ENCODE data around the gene PRKAR1B.

PRKAR1B gene

DNA sequence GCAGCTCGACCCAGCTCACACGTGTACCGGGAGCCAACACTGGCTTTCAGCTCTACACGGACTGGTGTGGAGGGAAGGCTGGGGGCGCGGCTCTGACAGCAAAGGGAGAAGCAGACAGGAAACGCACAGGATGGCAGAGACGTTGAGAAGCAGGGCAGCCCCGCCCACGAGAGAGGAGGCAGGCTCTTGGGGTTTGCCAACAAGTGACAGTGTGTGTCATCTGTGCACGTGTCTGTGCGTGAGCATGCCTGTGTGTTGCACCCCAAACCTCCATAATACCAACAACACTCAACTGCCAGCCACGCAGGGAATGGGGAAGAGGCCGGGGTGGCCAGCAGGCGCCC, 143.0 kb downstream of the PRKAR1B start:
- no peak for DNase-seq

DNA sequence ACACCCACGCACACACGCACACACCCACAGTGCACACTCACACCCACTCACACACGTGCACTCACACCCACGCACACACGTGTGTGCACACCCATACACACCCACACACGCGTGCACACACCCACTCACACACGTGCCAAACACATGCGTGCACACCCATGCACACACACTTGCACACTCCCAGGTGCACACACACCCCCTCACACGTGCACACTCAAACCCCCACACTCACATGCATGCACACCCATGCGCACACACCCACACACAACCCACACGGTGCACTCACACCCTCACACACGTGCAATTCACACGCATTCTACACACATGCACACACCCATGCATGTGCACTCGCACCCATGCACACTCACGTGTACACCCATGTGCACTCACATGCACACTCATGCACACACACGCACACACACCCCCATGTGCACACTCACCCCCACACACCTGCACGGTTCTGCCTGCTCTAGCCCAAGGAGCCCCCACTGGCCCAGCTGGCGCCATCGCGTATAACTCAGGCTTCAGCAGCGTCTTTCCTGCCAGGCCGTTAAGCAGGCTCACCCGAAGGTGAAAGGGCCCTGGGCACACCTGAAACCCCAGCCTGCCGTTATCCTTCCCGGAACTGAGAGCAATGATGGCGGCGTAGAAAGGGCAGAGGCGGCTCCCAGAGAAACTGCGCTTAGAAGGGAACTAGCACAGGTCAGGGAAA, 143.5 kb downstream of the PRKAR1B start:
- DNase-seq = no peak

DNA sequence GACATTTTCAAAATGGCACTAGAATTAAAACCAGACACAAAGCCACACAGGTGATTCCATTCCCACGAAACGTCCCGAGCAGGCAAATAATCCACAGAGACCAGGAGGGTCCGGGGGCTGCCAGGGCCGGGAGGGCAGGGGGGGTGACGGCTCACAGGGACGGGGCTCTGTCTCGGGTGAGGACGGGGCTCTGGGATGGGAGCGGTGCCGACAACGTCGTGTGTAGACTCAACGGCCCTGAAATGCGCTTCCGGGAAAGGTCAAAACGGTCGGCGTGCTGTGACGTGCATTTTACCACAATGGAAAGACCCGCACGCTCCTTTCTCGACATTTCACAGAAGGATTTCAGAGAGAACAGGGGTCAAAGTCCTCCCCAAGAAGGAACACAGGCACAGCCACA, 144.2 kb downstream of the PRKAR1B start:
- no peak for DNase-seq

DNA sequence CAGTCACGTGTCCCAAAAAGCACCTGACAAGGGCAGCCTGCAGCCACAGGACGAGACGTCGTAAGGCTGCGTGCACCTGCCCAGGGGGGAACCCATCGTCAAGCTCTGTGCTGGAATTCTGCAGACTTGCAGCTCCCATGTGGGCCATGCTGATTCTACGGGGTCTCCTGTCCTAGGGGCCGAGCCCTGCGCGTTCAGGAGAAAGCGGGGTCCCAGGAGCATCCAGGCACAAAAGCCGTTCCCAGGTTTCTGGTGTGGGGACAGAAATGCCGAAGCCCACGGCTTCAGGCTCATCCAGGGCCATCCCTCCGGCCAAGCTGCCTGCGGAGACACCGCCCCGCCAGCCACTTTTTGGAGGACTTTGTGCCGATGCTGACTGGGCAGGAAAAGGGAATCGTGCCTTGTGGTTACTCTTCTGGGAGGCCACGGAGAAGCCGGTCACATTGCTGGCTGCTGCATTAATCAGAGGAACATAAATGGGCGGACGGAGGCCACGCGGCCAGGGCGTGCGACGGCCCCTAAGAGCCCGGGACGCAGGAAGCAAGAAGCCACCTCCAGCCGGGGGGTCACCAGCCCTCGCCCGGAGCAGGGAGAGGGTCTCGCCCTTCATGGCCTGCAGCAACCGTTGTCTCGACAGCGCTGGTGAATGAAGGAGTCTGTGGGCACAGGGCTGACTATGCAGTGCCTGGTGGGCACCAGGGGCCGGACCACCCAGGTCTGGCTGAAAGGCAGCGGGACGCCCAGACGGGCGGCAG, 144.8 kb downstream of the PRKAR1B start:
- no peak for DNase-seq

DNA sequence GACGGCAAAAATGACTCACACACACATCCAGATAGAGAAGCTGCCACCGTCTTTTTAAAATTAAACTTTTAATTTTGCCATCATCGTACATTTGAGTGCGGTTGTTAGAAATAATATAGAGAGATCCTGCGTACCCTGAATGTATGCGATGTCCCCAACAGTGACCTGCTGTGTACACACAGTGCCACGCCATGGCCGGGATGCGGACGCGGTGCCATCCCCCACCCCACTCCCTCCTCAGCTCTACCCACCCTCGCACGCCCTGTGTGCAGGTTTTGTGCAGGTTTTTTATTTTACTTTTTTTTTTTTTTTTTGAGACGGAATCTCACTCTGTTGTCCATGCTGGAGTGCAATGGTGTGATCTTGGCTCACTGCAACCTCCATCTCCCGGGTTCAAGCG, 148.7 kb downstream of the PRKAR1B start:
- no peak for DNase-seq

DNA sequence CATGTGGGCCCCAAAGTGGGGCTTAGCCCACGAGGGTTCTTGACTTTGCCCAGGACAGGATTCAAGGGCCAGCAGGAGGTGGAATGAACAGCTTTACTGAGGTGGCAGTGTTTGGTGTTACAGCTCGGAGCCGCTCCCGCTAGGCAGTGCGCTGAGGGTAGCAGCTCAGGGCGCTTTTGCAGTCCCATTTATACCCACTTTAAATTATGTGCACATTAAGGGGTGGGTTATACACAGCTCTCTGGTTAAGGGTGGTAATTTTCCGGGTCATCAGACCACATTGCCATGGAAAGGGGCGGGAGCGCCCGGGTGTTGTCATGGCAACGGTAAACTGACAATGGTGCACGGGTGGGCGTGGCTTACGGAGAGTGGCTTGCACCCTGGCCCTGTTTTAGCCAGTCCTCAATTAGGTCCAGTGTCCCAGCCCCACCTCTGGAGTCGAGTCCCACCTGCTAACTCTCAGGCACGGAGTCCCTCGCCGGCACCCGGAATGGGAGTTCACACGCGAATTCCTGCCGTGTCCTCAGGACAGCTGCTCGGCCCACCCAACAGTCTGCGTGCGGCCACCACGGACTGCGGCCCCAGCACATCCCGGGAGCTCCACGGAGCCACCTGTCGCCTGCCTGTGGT, 149.2 kb downstream of the PRKAR1B start:
- DNase-seq = no peak

DNA sequence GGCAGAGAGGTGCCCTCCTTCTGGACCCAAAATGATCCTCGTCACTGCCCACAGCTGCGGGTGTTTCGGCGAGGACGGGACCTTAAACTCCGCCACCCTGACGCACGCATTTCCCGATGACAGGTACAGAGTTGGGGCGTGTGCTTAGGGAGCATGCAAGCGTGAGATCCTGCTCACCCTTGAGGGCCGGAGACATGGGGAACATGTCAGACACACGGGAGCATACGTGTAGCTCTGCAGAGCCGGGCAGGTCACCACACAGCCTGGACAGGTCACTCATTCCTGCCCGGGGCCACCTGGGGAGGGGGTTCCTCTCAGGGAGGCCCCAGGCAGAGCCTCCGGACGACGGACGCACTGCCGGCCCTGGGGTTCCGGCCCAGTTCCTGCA, 149.8 kb downstream of the PRKAR1B start:
- DNase-seq = no peak

DNA sequence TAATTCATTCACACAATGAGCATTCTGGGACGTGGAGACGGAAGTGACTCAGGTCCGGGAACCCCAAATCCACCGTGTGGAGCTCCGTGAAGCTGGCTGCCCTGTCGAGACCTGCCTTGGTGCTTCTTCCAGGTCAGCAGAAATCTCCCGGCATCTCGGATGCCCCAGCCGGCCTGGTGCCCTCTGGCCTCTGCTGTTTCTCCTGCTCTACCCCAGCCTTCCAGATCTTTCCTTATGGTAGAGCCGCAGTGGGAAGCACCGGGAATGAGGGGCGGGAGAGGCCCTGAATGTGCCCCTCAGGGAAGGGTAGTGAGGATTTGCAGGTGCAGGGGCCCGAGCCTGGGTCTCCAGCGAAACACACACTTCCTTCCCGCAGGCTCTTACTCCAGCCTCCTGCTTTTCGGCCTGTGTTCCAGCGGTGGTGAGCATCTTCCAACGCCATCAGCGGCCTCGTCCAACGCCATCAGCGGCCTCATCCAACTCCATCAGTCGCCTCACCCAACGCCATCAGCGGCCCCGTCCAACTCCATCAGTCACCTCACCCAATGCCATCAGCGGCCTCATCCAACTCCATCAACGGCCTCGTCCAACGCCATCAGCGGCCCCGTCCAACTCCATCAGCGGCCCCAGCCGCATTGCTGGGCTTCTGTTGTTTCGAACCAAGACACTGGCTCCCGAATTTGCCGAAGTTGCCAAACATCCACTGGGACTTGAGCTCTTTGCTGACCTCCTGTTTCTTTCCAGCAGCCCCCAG, 150.4 kb downstream of the PRKAR1B start:
- no peak for DNase-seq

DNA sequence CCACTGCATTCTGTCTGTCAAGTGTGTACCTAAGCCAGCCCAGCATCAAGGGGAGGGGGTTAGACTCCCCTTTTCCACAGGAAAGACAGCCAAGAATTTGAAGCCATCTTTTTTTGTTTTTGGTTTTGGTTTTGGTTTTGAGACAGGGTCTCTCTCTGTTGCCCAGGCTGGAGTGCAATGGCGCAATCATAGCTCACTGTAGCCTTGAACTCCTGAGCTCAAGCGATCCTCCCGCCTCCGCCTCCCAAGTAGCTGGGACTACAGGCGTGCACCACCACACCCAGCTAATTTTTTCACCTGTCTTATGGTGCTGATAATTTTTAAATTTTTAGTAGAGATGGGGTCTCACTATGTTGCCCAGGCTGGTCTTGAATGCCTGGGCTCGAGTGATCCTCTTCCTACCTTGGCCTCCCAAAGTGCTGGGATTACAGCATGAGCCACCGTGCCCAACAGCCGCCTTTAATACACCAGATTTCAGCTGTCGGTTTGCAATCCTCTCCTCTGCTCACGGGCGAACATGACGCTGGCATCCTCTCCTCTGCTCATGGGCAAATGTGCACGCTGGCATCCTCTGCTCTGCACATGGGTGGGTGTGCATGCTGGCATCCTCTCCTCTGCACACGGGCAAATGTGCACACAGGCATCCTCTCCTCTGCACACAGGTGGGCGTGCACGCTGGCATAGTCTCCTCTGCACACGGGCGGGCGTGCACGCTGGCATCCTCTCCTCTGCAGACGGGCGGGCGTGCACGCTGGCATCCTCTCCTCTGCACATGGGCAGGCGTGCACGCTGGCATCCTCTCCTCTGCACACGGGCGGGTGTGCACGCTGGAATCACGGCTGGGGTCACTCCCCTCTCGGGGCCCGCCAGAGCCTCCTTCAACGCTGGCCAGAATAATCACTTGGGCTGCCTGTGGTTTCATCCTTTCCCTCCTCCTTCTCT, 151.4 kb downstream of the PRKAR1B start:
- DNase-seq = no peak

DNA sequence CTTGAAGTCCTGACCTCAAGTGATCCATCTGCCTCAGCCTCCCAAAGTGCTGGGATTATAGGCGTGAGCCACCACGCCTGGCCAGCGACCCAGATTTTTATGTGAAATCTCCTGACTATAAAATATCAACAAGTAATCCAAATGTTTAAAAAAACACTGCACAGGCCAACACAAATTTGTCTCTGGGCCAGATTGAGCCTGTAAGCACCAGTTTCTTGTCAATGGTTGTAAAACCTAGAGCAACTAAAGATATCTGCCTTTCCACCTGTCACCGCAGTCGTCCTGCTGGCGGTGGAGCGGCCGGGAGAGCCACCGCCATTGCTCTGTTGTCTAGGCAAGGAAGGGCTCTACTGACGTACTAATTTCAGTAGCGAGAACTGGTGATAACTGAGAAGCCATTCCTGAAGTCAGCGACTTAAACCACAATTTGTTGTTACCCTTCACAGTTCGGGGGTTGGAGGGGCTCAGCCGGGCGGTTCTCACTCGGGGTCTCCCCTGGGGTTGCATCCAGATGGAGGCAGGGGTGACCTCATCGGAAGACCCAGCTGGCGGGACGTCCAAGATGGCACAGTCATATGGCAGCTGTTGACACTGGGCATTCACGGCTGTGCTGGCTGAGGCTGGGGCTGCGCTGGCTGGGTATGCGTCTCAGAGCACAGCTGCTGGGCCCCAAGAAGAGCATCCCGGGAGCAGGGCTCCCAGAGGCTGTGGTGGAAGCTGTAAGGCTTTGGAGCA, 152.3 kb downstream of the PRKAR1B start:
- no peak for DNase-seq

DNA sequence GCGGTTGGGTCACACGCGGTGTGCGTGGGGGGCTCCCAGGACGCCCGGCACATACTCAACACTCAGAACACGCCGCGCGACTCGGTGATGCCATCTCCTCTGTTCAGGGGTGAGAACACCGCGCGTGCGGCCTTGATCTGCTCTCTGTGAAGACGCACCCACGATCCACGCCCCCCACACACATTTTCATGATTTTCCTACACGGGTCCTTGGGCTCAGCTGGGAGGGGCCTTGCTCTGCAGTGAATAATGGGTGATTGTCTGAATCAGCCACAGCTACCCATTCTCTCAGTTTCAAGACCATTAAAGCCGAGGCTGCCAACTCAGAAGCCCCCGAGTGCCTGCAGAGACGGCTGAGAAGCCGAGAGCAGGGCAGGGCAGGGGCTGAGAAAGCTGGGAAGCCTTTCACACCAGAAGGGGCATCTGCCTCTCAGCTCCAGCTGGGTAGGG, 153.1 kb downstream of the PRKAR1B start:
- no peak for DNase-seq

DNA sequence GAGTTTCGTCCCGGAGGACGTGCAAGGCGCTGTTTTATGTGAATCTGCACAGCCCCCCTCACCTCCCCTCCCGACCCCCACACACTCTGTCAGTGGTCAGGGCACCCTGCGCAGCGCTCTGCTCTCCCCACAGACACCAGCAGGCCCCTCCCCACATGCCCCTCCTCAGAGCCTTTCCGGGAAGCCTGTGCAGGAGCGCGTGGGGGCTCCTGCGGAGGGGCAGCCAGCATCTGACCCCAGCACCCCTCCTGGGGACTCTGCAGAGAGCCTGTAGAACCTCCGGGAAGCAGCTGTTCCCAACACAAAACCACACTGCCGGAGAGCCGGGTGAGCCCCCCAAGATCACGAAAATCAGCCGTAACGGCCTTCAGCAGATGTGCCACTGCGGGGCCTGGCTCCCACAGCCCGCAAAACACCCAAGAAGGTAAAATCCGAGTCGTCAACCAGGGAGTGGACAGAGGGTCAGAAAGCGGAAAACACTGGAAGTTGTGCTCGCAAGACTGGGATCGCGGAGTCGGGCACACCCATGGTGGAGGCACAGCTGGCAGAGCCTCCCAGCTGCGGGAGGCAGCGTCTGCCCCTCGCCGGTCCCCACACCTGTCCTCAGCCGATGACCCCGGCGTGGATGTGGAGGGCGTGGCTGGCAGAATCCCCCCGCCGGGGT, 153.7 kb downstream of the PRKAR1B start:
- no peak for DNase-seq

DNA sequence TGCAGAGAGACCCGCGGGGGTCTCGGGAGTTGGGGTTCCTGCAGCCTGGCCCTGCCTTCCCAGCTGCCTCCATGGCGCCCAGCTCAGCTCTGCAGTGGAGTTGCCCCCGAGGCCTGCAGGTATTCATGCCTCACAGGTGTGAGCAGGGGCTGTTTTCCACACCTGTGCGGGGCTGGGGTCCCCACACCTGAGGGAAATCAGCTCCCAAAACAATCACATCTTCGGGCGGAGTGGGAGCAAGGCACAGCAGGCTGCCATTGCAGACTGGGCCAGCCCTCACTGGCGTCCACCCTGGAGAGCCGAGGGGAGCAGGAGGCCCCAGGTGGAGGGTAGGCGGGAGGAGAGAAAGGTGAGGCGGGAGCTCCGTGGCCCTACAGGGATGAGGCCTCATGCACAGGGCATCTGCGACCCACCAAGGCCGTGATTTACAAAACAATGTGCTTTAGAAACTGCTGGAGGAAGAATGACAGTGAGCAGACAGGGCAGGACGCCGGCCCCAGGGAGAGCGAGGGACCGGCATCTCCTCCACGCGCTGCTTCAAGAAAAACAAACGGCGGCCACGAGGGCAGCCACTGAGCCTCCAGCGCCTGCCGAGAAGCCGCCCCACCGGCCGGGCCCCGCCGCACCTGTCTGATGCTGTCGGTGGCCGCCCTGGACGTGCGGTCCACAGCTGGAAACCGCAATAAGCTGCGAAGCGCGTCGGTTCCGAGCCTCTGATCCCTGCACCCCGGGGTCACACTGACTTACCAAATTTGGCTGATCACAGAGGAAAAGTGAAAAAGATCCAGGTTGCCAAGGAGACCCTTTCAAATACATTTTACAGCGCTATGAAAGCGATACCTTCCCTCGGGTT, 154.4 kb downstream of the PRKAR1B start:
- no peak for DNase-seq

DNA sequence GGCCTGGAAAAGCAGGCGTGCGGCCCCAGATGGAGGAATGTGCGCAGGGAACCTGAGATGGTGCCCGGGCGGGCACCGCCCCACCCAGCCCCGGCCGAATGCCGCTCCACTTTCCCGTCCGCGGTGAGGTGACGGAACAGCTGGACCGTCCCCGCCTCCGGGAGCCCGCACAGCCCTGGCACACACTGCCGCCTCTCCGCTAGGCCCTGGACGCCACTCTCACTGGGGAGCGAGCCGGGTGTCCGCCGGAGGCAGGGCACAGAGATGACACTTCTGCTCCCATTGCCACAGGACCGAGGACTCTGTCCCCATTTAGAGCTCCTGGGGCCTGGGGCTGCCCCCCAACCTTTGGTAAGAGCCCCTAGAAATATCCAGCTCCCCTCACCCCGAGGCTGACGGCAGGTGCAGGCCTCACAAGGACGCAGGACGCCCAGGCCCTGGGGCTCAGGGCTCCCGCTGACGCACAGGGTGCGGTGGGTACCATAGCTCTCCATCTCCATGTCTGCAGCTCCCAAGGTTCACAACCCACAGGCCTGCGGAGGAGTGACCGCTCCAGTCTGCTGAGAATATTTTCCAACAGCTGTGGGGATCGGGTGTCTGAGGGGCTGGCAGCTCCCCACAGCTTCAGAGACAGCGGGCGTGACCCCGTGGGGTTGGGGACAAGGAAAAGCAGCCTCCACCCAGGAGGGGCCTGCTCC, 155.2 kb downstream of the PRKAR1B start:
- no peak for DNase-seq

DNA sequence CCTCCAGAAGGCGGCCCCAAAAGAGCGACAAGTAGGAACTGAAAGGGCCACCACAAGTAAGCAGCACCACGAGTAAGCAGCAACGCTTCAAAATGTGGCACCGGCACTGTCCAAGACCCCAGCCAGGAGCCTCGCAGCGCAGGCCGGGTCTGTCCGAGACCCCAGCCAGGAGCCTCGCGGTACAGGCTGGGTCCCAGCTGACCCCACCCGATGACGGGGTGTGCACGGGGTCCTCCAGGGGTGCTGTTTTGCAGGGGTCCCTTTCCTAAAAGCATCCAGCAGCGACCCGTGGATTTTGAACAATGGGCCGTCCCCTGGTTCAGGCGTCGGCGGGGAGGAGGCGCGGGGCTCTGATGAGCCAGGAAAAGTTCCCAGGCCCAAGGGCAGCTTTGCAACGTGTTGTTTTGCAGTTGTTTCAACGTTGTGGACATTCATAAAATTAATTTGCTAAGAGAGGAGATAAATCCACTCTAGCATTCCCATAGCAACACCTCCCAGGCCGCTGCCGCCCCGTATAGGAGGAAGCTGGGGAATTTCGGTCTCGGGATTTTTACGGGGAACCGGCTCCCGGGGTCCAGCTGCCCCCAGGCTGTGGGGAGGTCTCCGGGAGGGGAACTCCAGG, 155.9 kb downstream of the PRKAR1B start:
- no peak for DNase-seq

DNA sequence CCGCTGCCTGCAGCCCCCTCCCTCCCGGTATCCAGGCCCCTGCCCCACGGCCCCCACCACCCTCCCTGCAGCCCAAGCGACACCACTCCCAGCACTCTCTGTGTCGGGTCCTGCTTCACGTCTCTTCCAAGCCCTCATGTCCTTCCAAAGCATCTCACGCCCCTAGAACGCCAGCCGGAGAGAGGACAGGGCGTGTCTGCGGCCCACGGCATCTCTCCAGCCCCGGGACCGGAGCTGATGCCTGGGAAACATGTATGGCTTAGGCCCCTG, 156.3 kb downstream of the PRKAR1B start:
- no peak for DNase-seq

DNA sequence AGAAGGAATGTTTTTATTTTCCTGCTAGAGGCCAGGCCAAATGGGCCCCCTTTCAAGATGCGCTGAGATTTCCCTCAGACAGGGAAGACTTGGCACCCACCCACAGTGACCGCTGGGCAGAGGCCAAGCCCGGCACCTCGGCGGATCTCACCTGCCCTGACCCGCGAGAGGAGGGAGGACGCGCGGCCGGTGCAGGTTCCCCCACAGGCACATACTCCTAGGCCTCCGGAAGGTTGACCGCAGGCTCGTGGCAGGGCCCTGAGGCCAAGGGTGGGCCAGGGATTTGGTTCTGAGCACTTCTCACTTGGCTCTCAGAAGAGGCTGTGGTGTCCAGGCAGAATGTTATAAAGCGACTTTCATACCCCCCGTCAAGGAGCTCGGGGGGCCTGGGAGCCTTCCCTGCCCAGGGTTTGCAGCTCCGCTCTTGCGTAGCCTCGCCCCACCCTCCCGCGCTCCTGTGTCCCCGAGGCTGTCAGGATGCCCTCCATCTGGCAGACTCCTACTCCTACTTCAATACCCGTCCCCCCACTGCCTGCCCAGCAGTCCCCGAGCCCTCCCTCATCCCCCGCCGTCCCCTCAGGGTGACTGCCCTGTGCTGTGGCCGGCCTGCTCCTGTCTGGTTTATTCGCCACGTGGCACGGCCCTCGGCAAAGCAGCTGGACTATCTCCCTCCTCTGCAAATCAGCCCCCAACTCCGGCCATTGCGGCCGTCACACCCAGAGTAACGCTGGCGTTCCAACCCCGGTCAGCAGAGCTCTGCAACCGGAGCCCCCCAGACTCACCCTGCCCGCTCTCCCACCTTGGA, 156.9 kb downstream of the PRKAR1B start:
- DNase-seq = no peak
